Esophagus squamous epithelium (tissue), 5 donors: ENCODE measurements around the gene HELZ. TPM values are rescaled to one million over a fixed set of nuclear protein-coding genes. Genes with fewer than 3 reads are reported as not detected.

Experiments used
- DNase-seq: peaks from one replicate; lab custom pipeline; 2025; lab: John Stamatoyannopoulos, UW
- H3K27ac ChIP-seq, 4 donors: fragments of 200-600 bp; sonication (generic); one replicate each; pipeline ENCODE4 v1.5.1; 2016 to 2019; ENCODE audit warnings: mild to moderate bottlenecking in 1 of 4
- H3K27me3 ChIP-seq, 4 donors: fragments of 200-600 bp; sonication (generic); 1 replicate in 3 of 4; 2 replicates in 1 of 4; pipeline versions ENCODE4 v1.5.1 to v1.6.0; 2017 to 2021; ENCODE audit warnings: antibody characterized with exemption in 1 of 4
- H3K36me3 ChIP-seq, 3 donors: fragments of 200-600 bp; sonication (generic); one replicate each; pipeline ENCODE4 v1.5.1; 2016 to 2019
- H3K4me1 ChIP-seq, 3 donors: fragments of 200-600 bp; sonication (generic); one replicate each; pipeline ENCODE4 v1.5.1; 2017 to 2019
- H3K4me3 ChIP-seq, 4 donors: fragments of 200-600 bp; sonication (generic); 1 replicate in 3 of 4; 2 replicates in 1 of 4; pipeline ENCODE4 v1.5.1; 2016 to 2019; ENCODE audit warnings: mild to moderate bottlenecking in 2 of 4, moderate library complexity in 1 of 4
- H3K9me3 ChIP-seq, 3 donors: fragments of 200-600 bp; sonication (generic); one replicate each; pipeline ENCODE4 v1.5.1; 2016 to 2019
- CTCF ChIP-seq, 6 experiments: fragments of 450-650 bp in 4 of 6; fragments of 200-600 bp in 2 of 6; sonication (generic) in 2 of 6; IDR thresholded peaks; one replicate each; pipeline ENCODE4 v1.5.1; 2016 to 2019; ENCODE audit warnings: antibody characterized with exemption in 6 of 6, mild to moderate bottlenecking in 4 of 6, moderate library complexity in 4 of 6
- POLR2A ChIP-seq, 4 donors: fragments of 450-650 bp; IDR thresholded peaks; one replicate each; pipeline ENCODE4 v1.6.1; 2017; ENCODE audit warnings: antibody characterized with exemption in 4 of 4, mild to moderate bottlenecking in 4 of 4, moderate library complexity in 3 of 4
- WGBS, 2 donors: methylation state at CpG; one replicate each; pipeline ENCODE4 v1.1.5; 2018; 5-methylcytosine and 5-hydroxymethylcytosine counted together
- intact Hi-C: fragments of 100-400 bp; cut with DNase I; formaldehyde crosslinking; loops from one replicate; pipeline ENCODE4 v1.15.0; 2022
- total RNA-seq, 4 donors: library from RNA; depleted of rRNA; stranded (reverse); fragments of >200 nt; gene quantifications; one replicate each; pipeline ENCODE4 v1.1.0, GENCODE V29; 2016
- donor health status: DM: yes; HTN: yes; CAD: no.

Gene HELZ
- total RNA-seq, 4 donors from 2014 or later: 11.4 to 42.5 (median 26.8) TPM

GRCh38 chr17:67092291-67092690 lies 152.7 kb downstream of the HELZ start:
- Histone ChIP-seq H3K4me3 (no peak overlapping the region), H3K27ac (no peak overlapping the region), H3K27me3 (no peaks in the 10 kb centered on the region), H3K9me3 (no peaks in the 10 kb centered on the region), H3K4me1 (no peaks in the 10 kb centered on the region), H3K36me3 (peaks cover 0 to 30% (median 0%) of the 10 kb centered on the region in 3 donors)
- DNase-seq: no peak
- 82 to 92% methylated on average over 5 of the region's 5 CpGs for WGBS, 2 donors
- intact Hi-C loops: no loop called here
- no peak for TF ChIP-seq POLR2A (IDR thresholded peaks at IDR 0.05)

- Histone ChIP-seq H3K4me1 (no peaks in the 10 kb centered on the region), H3K9me3 (no peaks in the 10 kb centered on the region), H3K4me3 (no peak overlapping the region), H3K27ac (no peak overlapping the region), H3K27me3 (no peaks in the 10 kb centered on the region), H3K36me3 (peaks cover 0 to 47% (median 8%) of the 10 kb centered on the region in 3 donors)
- TF ChIP-seq CTCF (IDR thresholded peaks at IDR 0.05): no peak
- no peak for DNase-seq
- intact Hi-C loops: no loop called here
Measured at GRCh38 chr17:67090341-67090740, 154.7 kb downstream of the HELZ start.

- no peaks in the 10 kb centered on the region for H3K4me1 ChIP-seq
- no peaks in the 10 kb centered on the region for H3K9me3 ChIP-seq
- H3K4me3 ChIP-seq: no peak overlapping the region
- intact Hi-C loops: no loop called here
- H3K27me3 ChIP-seq: no peaks in the 10 kb centered on the region
- no peak for DNase-seq
- TF ChIP-seq CTCF (IDR thresholded peaks at IDR 0.05) (no peak), POLR2A (IDR thresholded peaks at IDR 0.05) (no peak)
- peaks cover 0 to 56% (median 8%) of the 10 kb centered on the region in 3 donors for H3K36me3 ChIP-seq
- H3K27ac ChIP-seq: no peak overlapping the region
- WGBS, 2 donors: 96 to 99% methylated on average over 3 of the region's 3 CpGs
Measured at GRCh38 chr17:67088639-67089038, 156.4 kb downstream of the HELZ start.

GRCh38 chr17:67085406-67085805 lies 159.6 kb downstream of the HELZ start:
- H3K9me3 ChIP-seq: no peaks in the 10 kb centered on the region
- no peak overlapping the region for H3K27ac ChIP-seq
- no peak overlapping the region for H3K4me3 ChIP-seq
- H3K27me3 ChIP-seq: no peaks in the 10 kb centered on the region
- H3K36me3 ChIP-seq: peaks cover 0 to 64% (median 8%) of the 10 kb centered on the region in 3 donors
- WGBS, 2 donors: 85 to 88% methylated on average over 3 of the region's 3 CpGs
- no peak for DNase-seq
- intact Hi-C loops: no loop called here
- TF ChIP-seq POLR2A (IDR thresholded peaks at IDR 0.05) (no peak), CTCF (IDR thresholded peaks at IDR 0.05) (no peak)
- H3K4me1 ChIP-seq: no peaks in the 10 kb centered on the region

- intact Hi-C loops: no loop called here
- H3K4me1 ChIP-seq: no peaks in the 10 kb centered on the region
- no peaks in the 10 kb centered on the region for H3K9me3 ChIP-seq
- TF ChIP-seq POLR2A (IDR thresholded peaks at IDR 0.05) (no peak), CTCF (IDR thresholded peaks at IDR 0.05) (no peak)
- H3K4me3 ChIP-seq: no peak overlapping the region
- no peak for DNase-seq
- peaks cover 3 to 59% (median 13%) of the 10 kb centered on the region in 3 donors for H3K36me3 ChIP-seq
- no peak overlapping the region for H3K27ac ChIP-seq
- 56 to 61% methylated on average over 1 of the region's 1 CpG for WGBS, 2 donors
- no peaks in the 10 kb centered on the region for H3K27me3 ChIP-seq
Measured at GRCh38 chr17:67082107-67082506, 162.9 kb downstream of the HELZ start.

GRCh38 chr17:67080804-67081203 lies 164.2 kb downstream of the HELZ start:
- Histone ChIP-seq H3K4me1 (no peaks in the 10 kb centered on the region), H3K4me3 (no peak overlapping the region), H3K36me3 (peaks cover 3 to 59% (median 9%) of the 10 kb centered on the region in 3 donors), H3K27ac (no peak overlapping the region), H3K27me3 (no peaks in the 10 kb centered on the region), H3K9me3 (no peaks in the 10 kb centered on the region)
- TF ChIP-seq CTCF (IDR thresholded peaks at IDR 0.05): no peak
- no peak for TF ChIP-seq POLR2A (IDR thresholded peaks at IDR 0.05)
- DNase-seq: no peak
- WGBS, 2 donors: 66 to 93% methylated on average over 2 of the region's 2 CpGs
- intact Hi-C loops: no loop called here
